Fibroblast of lung (primary cell): ENCODE measurements around the gene DPP10. TPM values are rescaled to one million over a fixed set of nuclear protein-coding genes. Genes with fewer than 3 reads are reported as not detected.

Experiments
- DNase-seq, 2 donors: peaks; one replicate each; pipeline versions ENCODE4 v3.0.0 to v3.0.0-alpha.2; 2010; ENCODE audit warnings: low read depth in 2 of 2
- H2AFZ ChIP-seq: 2 replicates; pipeline ENCODE4 v1.5.1; 2012; ENCODE audit warnings: low read length, control low read depth, inconsistent platforms
- H3K27ac ChIP-seq: 2 replicates; pipeline ENCODE4 v1.5.1; 2011; ENCODE audit warnings: low read length, control low read depth; ENCODE audit not compliant: insufficient read depth
- H3K27me3 ChIP-seq: 2 replicates; pipeline ENCODE4 v1.5.1; 2011; ENCODE audit warnings: mild to moderate bottlenecking, low read length; ENCODE audit not compliant: control insufficient read depth, insufficient read depth
- H3K36me3 ChIP-seq: 2 replicates; pipeline ENCODE4 v1.5.1; 2011; ENCODE audit warnings: low read length; ENCODE audit not compliant: control insufficient read depth, insufficient read depth
- H3K4me1 ChIP-seq: 2 replicates; pipeline ENCODE4 v1.5.1; 2011; ENCODE audit warnings: low read length; ENCODE audit not compliant: control insufficient read depth, insufficient read depth; ENCODE audit errors: extremely low read depth
- H3K4me2 ChIP-seq: 2 replicates; pipeline ENCODE4 v1.5.1; 2011; ENCODE audit warnings: low read length, control low read depth; ENCODE audit not compliant: insufficient read depth; ENCODE audit errors: extremely low read depth
- H3K4me3 ChIP-seq, 4 experiments: fragments of 200-600 bp in 1 of 4; sonication (generic) in 1 of 4; replicated peaks in 1 of 4; 2 replicates each; pipeline ENCODE4 v1.5.1; 2011 to 2016; ENCODE audit warnings: low read length in 4 of 4, low read depth in 3 of 4, mild to moderate bottlenecking in 3 of 4, control low read depth in 2 of 4, inconsistent platforms in 1 of 4, mixed read lengths in 1 of 4; ENCODE audit not compliant: insufficient read depth in 1 of 4; ENCODE audit errors: control extremely low read depth in 1 of 4
- H3K79me2 ChIP-seq: 2 replicates; pipeline ENCODE4 v1.5.1; 2012; ENCODE audit warnings: mild to moderate bottlenecking, low read length, inconsistent platforms; ENCODE audit not compliant: control insufficient read depth, insufficient read depth
- H3K9ac ChIP-seq: 2 replicates; pipeline ENCODE4 v1.5.1; 2011; ENCODE audit warnings: mild to moderate bottlenecking, low read length, control low read depth; ENCODE audit not compliant: insufficient read depth
- H3K9me3 ChIP-seq: 2 replicates; pipeline ENCODE4 v1.5.1; 2012; ENCODE audit warnings: low read depth, low read length; ENCODE audit not compliant: control insufficient read depth, insufficient read depth
- H4K20me1 ChIP-seq: 2 replicates; pipeline ENCODE4 v1.5.1; 2011; ENCODE audit warnings: low read length; ENCODE audit not compliant: control insufficient read depth, insufficient read depth; ENCODE audit errors: extremely low read depth
- CTCF ChIP-seq, 2 donors: IDR thresholded peaks in 1 of 2; conservative IDR thresholded peaks in 1 of 2; 1 replicate in 1 of 2; 2 replicates in 1 of 2; pipeline ENCODE4 v1.5.1; 2011 to 2012; ENCODE audit warnings: low read length in 2 of 2, control low read depth in 1 of 2, inconsistent platforms in 1 of 2, low read depth in 1 of 2, mild to moderate bottlenecking in 1 of 2
- EZH2 ChIP-seq: IDR thresholded peaks from 2 replicates; pipeline ENCODE4 v1.5.1; 2012; ENCODE audit warnings: low read length, control low read depth, mild to moderate bottlenecking; ENCODE audit errors: missing control alignments
- polyA plus RNA-seq, 2 donors: library from polyadenylated mRNA; depleted of rRNA in 1 of 2; stranded (reverse) in 1 of 2; unstranded in 1 of 2; fragments of >200 nt; gene quantifications; 2 replicates each; pipeline ENCODE4 v1.2.1, GENCODE V29; 2011 to 2012; ENCODE audit warnings: missing spikeins in 1 of 2
- total RNA-seq: library from RNA; depleted of rRNA; stranded (reverse); fragments of >200 nt; gene quantifications from 2 replicates; pipeline ENCODE4 v1.2.1, GENCODE V29; 2014

The DPP10 gene
- total and polyA plus RNA-seq, 2 donors (not counting 1 experiment from before 2014, with no cell fraction given), result not detected

- no peak overlapping the region for H3K9ac ChIP-seq
- H2AFZ ChIP-seq, result no peak overlapping the region
- no peak overlapping the region for H3K4me2 ChIP-seq
- no peak overlapping the region for H3K27ac ChIP-seq
- H3K36me3 ChIP-seq, result no peaks in the 10 kb centered on the region
- no peaks in the 10 kb centered on the region for H4K20me1 ChIP-seq
- H3K27me3 ChIP-seq, result no peaks in the 10 kb centered on the region
- TF ChIP-seq EZH2 (no peak), CTCF (conservative IDR thresholded peaks at IDR 0.05 in 1 of 2, IDR thresholded peaks at IDR 0.05 in 1 of 2; ENCODE audit: low read depth in 1 of 2, low read length in 2 of 2) (no peak)
- H3K4me1 ChIP-seq, result no peaks in the 10 kb centered on the region
- H3K4me3 ChIP-seq, result no peak overlapping the region
- H3K79me2 ChIP-seq, result no peaks in the 10 kb centered on the region
- DNase-seq, result no peak
- H3K9me3 ChIP-seq, result no peaks in the 10 kb centered on the region
Measured at GRCh38 chr2:114752425-114752824, 310.0 kb downstream of the DPP10 start.

- H3K27ac ChIP-seq, result no peak overlapping the region
- no peaks in the 10 kb centered on the region for H3K9me3 ChIP-seq
- no peak overlapping the region for H3K4me3 ChIP-seq
- H3K79me2 ChIP-seq, result no peaks in the 10 kb centered on the region
- H3K9ac ChIP-seq, result no peak overlapping the region
- no peaks in the 10 kb centered on the region for H4K20me1 ChIP-seq
- DNase-seq, result no peak
- H3K4me1 ChIP-seq, result no peaks in the 10 kb centered on the region
- TF ChIP-seq CTCF (conservative IDR thresholded peaks at IDR 0.05 in 1 of 2, IDR thresholded peaks at IDR 0.05 in 1 of 2; ENCODE audit: low read depth in 1 of 2, low read length in 2 of 2) (no peak), EZH2 (no peak)
- no peaks in the 10 kb centered on the region for H3K27me3 ChIP-seq
- no peaks in the 10 kb centered on the region for H3K36me3 ChIP-seq
- H3K4me2 ChIP-seq, result no peak overlapping the region
- H2AFZ ChIP-seq, result no peak overlapping the region
Measured at GRCh38 chr2:114753145-114753544, 310.7 kb downstream of the DPP10 start.

- no peak overlapping the region for H3K9ac ChIP-seq
- no peak overlapping the region for H2AFZ ChIP-seq
- H3K27me3 ChIP-seq, result no peaks in the 10 kb centered on the region
- no peak overlapping the region for H3K4me3 ChIP-seq
- H4K20me1 ChIP-seq, result no peaks in the 10 kb centered on the region
- no peaks in the 10 kb centered on the region for H3K79me2 ChIP-seq
- DNase-seq, result no peak
- no peak overlapping the region for H3K4me2 ChIP-seq
- H3K27ac ChIP-seq, result no peak overlapping the region
- TF ChIP-seq EZH2 (no peak), CTCF (conservative IDR thresholded peaks at IDR 0.05 in 1 of 2, IDR thresholded peaks at IDR 0.05 in 1 of 2; ENCODE audit: low read depth in 1 of 2, low read length in 2 of 2) (no peak)
- H3K9me3 ChIP-seq, result no peaks in the 10 kb centered on the region
- no peaks in the 10 kb centered on the region for H3K36me3 ChIP-seq
- H3K4me1 ChIP-seq, result no peaks in the 10 kb centered on the region
Measured at GRCh38 chr2:114754907-114755563, 312.6 kb downstream of the DPP10 start.
